ENCODE results near the gene COL20A1. TPM values are rescaled to one million over a fixed set of nuclear protein-coding genes. Genes with fewer than 3 reads are reported as not detected.

Gene COL20A1
- total RNA-seq, 4 donors from 2014 or later, result not detected

GRCh38 chr20:63261060-63261794 lies 31.8 kb upstream of the COL20A1 start:
- no peak for ATAC-seq (ENCODE audit: low FRiP score)
- TF ChIP-seq CTCF (IDR thresholded peaks at IDR 0.05), result no peak
- DNase-seq (ENCODE audit: low spot score), result no peak

- no peak for ATAC-seq (ENCODE audit: low FRiP score)
- no peak for TF ChIP-seq CTCF (IDR thresholded peaks at IDR 0.05)
- no peak for DNase-seq (ENCODE audit: low spot score)
These were observed 31.0 kb upstream of the COL20A1 start for GRCh38 chr20:63261795-63262528.

GRCh38 chr20:63262836-63263235 lies 30.1 kb upstream of the COL20A1 start:
- no peak for ATAC-seq (ENCODE audit: low FRiP score)
- DNase-seq (ENCODE audit: low spot score), result no peak
- TF ChIP-seq CTCF (IDR thresholded peaks at IDR 0.05), result no peak

GRCh38 chr20:63264000-63264399 lies 29.0 kb upstream of the COL20A1 start:
- ATAC-seq (ENCODE audit: low FRiP score) (no peak), DNase-seq (ENCODE audit: low spot score) (no peak)
- no peak for TF ChIP-seq CTCF (IDR thresholded peaks at IDR 0.05)

GRCh38 chr20:63264519-63264918 lies 28.5 kb upstream of the COL20A1 start:
- no peak for TF ChIP-seq CTCF (IDR thresholded peaks at IDR 0.05)
- ATAC-seq (ENCODE audit: low FRiP score) (no peak), DNase-seq (ENCODE audit: low spot score) (no peak)

GRCh38 chr20:63265891-63266515 lies 27.0 kb upstream of the COL20A1 start:
- no peak for ATAC-seq (ENCODE audit: low FRiP score)
- TF ChIP-seq CTCF (IDR thresholded peaks at IDR 0.05), result no peak

More at GRCh38 chr20:63265891-63266515, 27.0 kb upstream of the COL20A1 start:
- DNase-seq (ENCODE audit: low spot score), result no peak
